Ovary (tissue), 9 donors: ENCODE results near the gene RAB14. TPM values are rescaled to one million over a fixed set of nuclear protein-coding genes. Genes with fewer than 3 reads are reported as not detected.

Source experiments
- DNase-seq, 5 donors: peaks; one replicate each; pipeline ENCODE4 v3.0.0-alpha.2; 2019 to 2020
- H3K27ac ChIP-seq, 2 donors: fragments of 200-600 bp; one replicate each; pipeline versions ENCODE4 v1.5.1 to v1.8.0; 2019 to 2022
- H3K27me3 ChIP-seq: fragments of 200-600 bp; one replicate; pipeline ENCODE4 v1.8.0; 2022
- H3K36me3 ChIP-seq: fragments of 200-600 bp; sonication (generic); one replicate; pipeline ENCODE4 v1.5.1; 2019
- H3K4me1 ChIP-seq: one replicate; pipeline ENCODE4 v1.8.1; 2013; ENCODE audit warnings: mild to moderate bottlenecking, moderate library complexity; ENCODE audit not compliant: insufficient read depth
- H3K4me3 ChIP-seq: fragments of 200-600 bp; sonication (generic); one replicate; pipeline ENCODE4 v1.5.1; 2017
- H3K9me3 ChIP-seq, 2 donors: fragments of 200-600 bp in 1 of 2; sonication (generic) in 1 of 2; one replicate each; pipeline versions ENCODE4 v1.5.1 to v1.8.1; 2013 to 2019; ENCODE audit warnings: mild to moderate bottlenecking in 1 of 2, moderate library complexity in 1 of 2
- EP300 ChIP-seq: sonication (generic); formaldehyde crosslinking; IDR thresholded peaks from one replicate; pipeline ENCODE4 v1.6.1; 2017; ENCODE audit warnings: antibody characterized with exemption
- POLR2A ChIP-seq: fragments of 450-650 bp; IDR thresholded peaks from one replicate; pipeline ENCODE4 v1.6.1; 2017; ENCODE audit warnings: antibody characterized with exemption, mild to moderate bottlenecking, moderate library complexity
- WGBS, 3 donors: extraction: QIAGEN DNeasy Blood & Tissue Kit in 1 of 3; methylation state at CpG; one replicate each; pipeline versions ENCODE4 v1.1.5 to v1.1.7; 2013 to 2017; 5-methylcytosine and 5-hydroxymethylcytosine counted together
- intact Hi-C, 4 donors: fragments of 100-400 bp; cut with DNase I; formaldehyde crosslinking; loops; one replicate each; pipeline versions ENCODE4 v1.11.0 to v1.15.1; 2022 to 2023
- polyA plus RNA-seq, 2 donors: library from polyadenylated mRNA; stranded (reverse); fragments of 200-250 nt in 1 of 2; fragments of 350-450 nt in 1 of 2; fragmentation: Illumina TruSeq in 1 of 2; extraction: RNeasy Lipid Tissue Mini Kit (QIAGEN cat#74804) in 1 of 2; gene quantifications; one replicate each; pipeline ENCODE4 v1.2.3, GENCODE V29; 2013 to 2014
- total RNA-seq, 7 donors: library from RNA; depleted of rRNA in 2 of 7; stranded (reverse); fragments of >200 nt in 2 of 7; fragmentation: NEBNext Ultra II Directional in 3 of 7; extraction: Animal tissue kit (Norgen Biotek cat#: 25700) in 3 of 7; gene quantifications; one replicate each; pipeline versions ENCODE4 v1.1.0 to v1.2.4, GENCODE V29; 2016 to 2023
- TF ChIP-seq, protein P1 (sequence below), 3 donors: fragments of 450-650 bp in 2 of 3; fragments of 200-600 bp in 1 of 3; IDR thresholded peaks; one replicate each; pipeline versions ENCODE4 v1.5.1 to v1.8.0; 2016 to 2022; ENCODE audit warnings: antibody characterized with exemption in 3 of 3, mild to moderate bottlenecking in 1 of 3
- donor health status: DM: no; HTN: no; CAD: no; lungs with moderate emphysema.
- donor health status: DM: no; HTN: no; CAD: no.
- donor health status: Bipolar disorder and iron deficiency.
- donor health status: DM: yes; HTN: yes; CAD: no.
- donor health status: DM: no; HTN: no; CAD: no.
- donor health status: DM: yes; HTN: yes; CAD: no.

Gene RAB14
- total and polyA plus RNA-seq, 9 donors, result 22.9 to 96.6 (median 57.1) TPM

DNA sequence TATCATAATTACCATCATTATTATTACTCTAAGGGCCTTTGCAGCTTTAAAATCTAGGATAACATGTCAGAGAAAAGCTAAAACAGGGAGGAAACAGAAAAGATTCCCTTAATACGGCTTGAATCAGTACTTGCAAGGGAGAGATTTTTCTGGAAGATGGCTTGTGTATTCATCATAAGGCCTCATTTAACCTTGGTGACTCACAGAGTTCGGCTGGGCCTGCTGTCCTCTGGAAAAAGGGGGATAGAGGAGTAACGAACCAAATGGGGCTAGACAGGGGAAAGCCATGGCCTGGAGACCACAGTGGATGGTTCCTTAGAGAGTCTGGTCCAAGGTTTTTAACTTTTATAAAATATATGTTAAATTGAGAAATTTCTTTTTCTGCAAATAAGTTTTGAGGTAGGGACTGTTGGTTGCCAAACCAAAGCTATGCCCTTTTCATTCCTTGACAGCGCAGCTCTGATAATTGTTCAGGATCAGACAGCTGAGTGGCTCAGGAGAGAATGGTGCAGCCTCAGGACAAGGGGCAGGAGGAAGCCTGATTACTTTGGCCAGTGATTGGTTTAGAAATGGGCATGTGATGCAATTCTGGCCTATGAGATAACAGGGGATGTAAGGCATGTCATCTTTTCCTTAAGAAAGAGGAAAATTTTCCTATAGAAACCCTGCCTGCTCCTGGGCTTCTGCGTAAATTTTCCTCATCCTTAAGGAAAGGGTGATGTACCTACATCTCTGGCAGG lies 40.7 kb upstream of the RAB14 start:
- H3K4me3 ChIP-seq, result no peak overlapping the region
- no peaks in the 10 kb centered on the region for H3K36me3 ChIP-seq
- peaks cover 3% of the 10 kb centered on the region for H3K4me1 ChIP-seq
- H3K9me3 ChIP-seq, result no peaks in the 10 kb centered on the region
- intact Hi-C loops, result no loop called here
- TF ChIP-seq EP300, result no peak
- TF ChIP-seq, protein P1, sequence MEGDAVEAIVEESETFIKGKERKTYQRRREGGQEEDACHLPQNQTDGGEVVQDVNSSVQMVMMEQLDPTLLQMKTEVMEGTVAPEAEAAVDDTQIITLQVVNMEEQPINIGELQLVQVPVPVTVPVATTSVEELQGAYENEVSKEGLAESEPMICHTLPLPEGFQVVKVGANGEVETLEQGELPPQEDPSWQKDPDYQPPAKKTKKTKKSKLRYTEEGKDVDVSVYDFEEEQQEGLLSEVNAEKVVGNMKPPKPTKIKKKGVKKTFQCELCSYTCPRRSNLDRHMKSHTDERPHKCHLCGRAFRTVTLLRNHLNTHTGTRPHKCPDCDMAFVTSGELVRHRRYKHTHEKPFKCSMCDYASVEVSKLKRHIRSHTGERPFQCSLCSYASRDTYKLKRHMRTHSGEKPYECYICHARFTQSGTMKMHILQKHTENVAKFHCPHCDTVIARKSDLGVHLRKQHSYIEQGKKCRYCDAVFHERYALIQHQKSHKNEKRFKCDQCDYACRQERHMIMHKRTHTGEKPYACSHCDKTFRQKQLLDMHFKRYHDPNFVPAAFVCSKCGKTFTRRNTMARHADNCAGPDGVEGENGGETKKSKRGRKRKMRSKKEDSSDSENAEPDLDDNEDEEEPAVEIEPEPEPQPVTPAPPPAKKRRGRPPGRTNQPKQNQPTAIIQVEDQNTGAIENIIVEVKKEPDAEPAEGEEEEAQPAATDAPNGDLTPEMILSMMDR (IDR thresholded peaks at IDR 0.05), result no peak
- 46 to 58% (median 47%) methylated on average over 5 of the region's 5 CpGs for WGBS, 3 donors
- DNase-seq, result no peak
- H3K27ac ChIP-seq, result no peak overlapping the region
- H3K27me3 ChIP-seq, result no peaks in the 10 kb centered on the region

DNA sequence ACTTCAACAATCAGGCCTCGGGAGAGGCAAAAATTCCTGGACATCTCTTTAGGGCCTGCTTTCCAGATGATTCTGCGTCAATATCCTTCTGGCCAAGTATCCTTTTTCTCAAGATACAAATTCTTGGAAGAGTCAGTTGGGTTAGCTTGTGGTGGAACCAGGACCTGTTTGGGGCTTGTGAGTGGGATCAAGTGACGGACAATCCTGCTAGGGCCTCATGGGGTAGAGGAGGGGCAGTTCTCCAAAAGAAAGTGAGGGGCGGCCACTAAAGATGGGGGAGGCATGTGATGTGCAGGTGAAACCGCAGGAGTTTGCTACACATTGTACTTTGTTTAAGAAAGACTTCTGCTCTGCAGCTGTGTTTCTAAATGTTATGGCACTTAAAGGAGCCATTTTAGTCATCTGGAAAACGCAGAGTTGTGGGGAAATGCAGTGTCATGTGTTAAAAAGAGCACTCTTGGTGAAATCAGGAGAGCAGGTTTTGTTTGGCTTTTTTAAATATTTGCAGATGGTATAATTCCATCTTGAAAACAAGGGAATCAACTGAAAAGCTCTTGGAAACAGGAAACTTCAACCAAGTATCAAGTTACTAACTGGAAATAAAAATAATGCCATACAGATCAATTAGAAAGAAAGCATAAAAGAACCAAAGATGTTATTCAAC lies 38.9 kb upstream of the RAB14 start:
- intact Hi-C loops, result no loop called here
- WGBS, 3 donors, result 60 to 73% (median 63%) methylated on average over 6 of the region's 6 CpGs
- H3K4me3 ChIP-seq, result no peak overlapping the region
- no peak for DNase-seq
- peaks cover 3% of the 10 kb centered on the region for H3K4me1 ChIP-seq
- H3K27ac ChIP-seq, result no peak overlapping the region
- no peaks in the 10 kb centered on the region for H3K9me3 ChIP-seq
- no peaks in the 10 kb centered on the region for H3K27me3 ChIP-seq
- H3K36me3 ChIP-seq, result no peaks in the 10 kb centered on the region
- TF ChIP-seq POLR2A (no peak), EP300 (no peak)
- TF ChIP-seq, protein P1 (IDR thresholded peaks at IDR 0.05), result no peak

GRCh38 chr9:121239851-121240250 lies 38.2 kb upstream of the RAB14 start:
- 95 to 98% (median 98%) methylated on average over 5 of the region's 5 CpGs for WGBS, 3 donors
- Histone ChIP-seq H3K27ac (no peak overlapping the region), H3K36me3 (no peaks in the 10 kb centered on the region), H3K4me1 (peaks cover 3% of the 10 kb centered on the region), H3K27me3 (no peaks in the 10 kb centered on the region), H3K4me3 (no peak overlapping the region), H3K9me3 (no peaks in the 10 kb centered on the region)
- TF ChIP-seq, protein P1 (IDR thresholded peaks at IDR 0.05), result no peak
- TF ChIP-seq POLR2A, result no peak
- no peak for TF ChIP-seq EP300
- intact Hi-C loops, result no loop called here
- no peak for DNase-seq

GRCh38 chr9:121239071-121239470 lies 37.4 kb upstream of the RAB14 start:
- Histone ChIP-seq H3K4me3 (no peak overlapping the region), H3K9me3 (no peaks in the 10 kb centered on the region), H3K36me3 (no peaks in the 10 kb centered on the region), H3K27me3 (no peaks in the 10 kb centered on the region), H3K4me1 (peaks cover 3% of the 10 kb centered on the region), H3K27ac (no peak overlapping the region)
- no peak for DNase-seq
- TF ChIP-seq POLR2A (no peak), EP300 (no peak)
- TF ChIP-seq, protein P1 (IDR thresholded peaks at IDR 0.05), result no peak
- intact Hi-C loops, result no loop called here
- 95 to 96% (median 95%) methylated on average over 3 of the region's 3 CpGs for WGBS, 3 donors
